ENCODE data around the gene IKBKE. TPM values are rescaled to one million over a fixed set of nuclear protein-coding genes. Genes with fewer than 3 reads are reported as not detected.

IKBKE gene
- total and polyA plus RNA-seq, 12 donors: 2.9 to 11.1 (median 6.1) TPM

- Histone ChIP-seq H3K4me3 (peak within 1 kb of the TSS; percentile 29 to 93 (median 40)), H3K9me3 (replicated peaks in 1 of 3) (no peaks in the 10 kb centered on the region), H3K27ac (peak within 1 kb of the TSS in 3 of 5 donors; percentile 41 to 75 (median 56)), H3K4me1 (replicated peaks in 1 of 2) (peaks cover 43 to 66% of the 10 kb centered on the region in 2 donors), H3K36me3 (replicated peaks in 1 of 2) (no peaks in the 10 kb centered on the region), H3K27me3 (no peaks in the 10 kb centered on the region)
- 0 to 2% (median 1%) methylated on average over 5 to 97 of the region's 97 CpGs for WGBS, 4 donors
- DNase-seq: peak; percentile 86 to 94 (median 91)
- intact Hi-C loops (cut with DNase I): no loop called here
- peak; percentile 88 to 90 for TF ChIP-seq POLR2A (IDR thresholded peaks at IDR 0.05)
- no peak for TF ChIP-seq CTCF (IDR thresholded peaks at IDR 0.05)
Measured at GRCh38 chr1:206507284-206508129, 37.2 kb downstream of the IKBKE start, which contains the start of gene RASSF5. RASSF5 (plus strand) TSS chr1:206507531; CDS start chr1:206507603, 72 bp downstream.

- Histone ChIP-seq H3K27ac (peak overlapping the region in 3 of 5 donors; percentile 28 to 75 (median 56)), H3K9me3 (replicated peaks in 1 of 3) (no peaks in the 10 kb centered on the region), H3K27me3 (no peaks in the 10 kb centered on the region), H3K4me3 (peak overlapping the region in 3 of 4 donors; percentile 29 to 93 (median 36)), H3K36me3 (replicated peaks in 1 of 2) (no peaks in the 10 kb centered on the region), H3K4me1 (replicated peaks in 1 of 2) (peaks cover 47 to 66% of the 10 kb centered on the region in 2 donors)
- intact Hi-C loops (cut with DNase I): no loop called here
- WGBS, 4 donors: 32 to 51% (median 44%) methylated on average over 10 to 15 of the region's 15 CpGs
- no peak for TF ChIP-seq CTCF (IDR thresholded peaks at IDR 0.05)
- TF ChIP-seq POLR2A (IDR thresholded peaks at IDR 0.05): no peak
- peak in 2 of 7 donors; percentile 37 to 39 for DNase-seq
Measured at GRCh38 chr1:206508130-206508889, 38.0 kb downstream of the IKBKE start.

GRCh38 chr1:206508956-206509355 lies 38.7 kb downstream of the IKBKE start:
- Histone ChIP-seq H3K27me3 (no peaks in the 10 kb centered on the region), H3K27ac (peak overlapping the region in 3 of 5 donors; percentile 28 to 75 (median 56)), H3K9me3 (replicated peaks in 1 of 3) (no peaks in the 10 kb centered on the region), H3K36me3 (replicated peaks in 1 of 2) (no peaks in the 10 kb centered on the region), H3K4me1 (replicated peaks in 1 of 2) (peaks cover 47 to 66% of the 10 kb centered on the region in 2 donors), H3K4me3 (peak overlapping the region in 1 of 4 donors; percentile 93)
- peak in 3 of 7 donors; percentile 32 to 50 (median 38) for DNase-seq
- intact Hi-C loops (cut with DNase I): no loop called here
- WGBS, 4 donors: 39 to 55% (median 41%) methylated on average over 6 of the region's 6 CpGs
- TF ChIP-seq POLR2A (IDR thresholded peaks at IDR 0.05): no peak
- no peak for TF ChIP-seq CTCF (IDR thresholded peaks at IDR 0.05)
